IPS-11a (cell line): ENCODE measurements around the gene ACVR1.

ENCODE experiments used
- H3K4me3 ChIP-seq: one replicate; pipeline ENCODE4 v1.5.1; 2013; ENCODE audit warnings: low read depth, low read length, control low read depth

ACVR1 gene

GRCh38 chr2:157876066-157876785, at the start of gene ACVR1:
Gene ACVR1, minus strand, starts transcription at chr2:157876330. Its CDS starts 76,837 bp downstream, at chr2:157799493.
- peak within 1 kb of the TSS; percentile 73 for H3K4me3 ChIP-seq

- H3K4me3 ChIP-seq, result no peak overlapping the region
These were observed 48.9 kb upstream of the ACVR1 start for GRCh38 chr2:157925071-157925470.

- H3K4me3 ChIP-seq, result no peak overlapping the region
These were observed 47.6 kb upstream of the ACVR1 start for GRCh38 chr2:157923598-157924217.

- no peak overlapping the region for H3K4me3 ChIP-seq
These were observed 46.7 kb upstream of the ACVR1 start for GRCh38 chr2:157922815-157923214.

GRCh38 chr2:157922336-157922735, 46.2 kb upstream of the ACVR1 start:
- H3K4me3 ChIP-seq, result no peak overlapping the region

GRCh38 chr2:157920736-157921135, 44.6 kb upstream of the ACVR1 start:
- no peak overlapping the region for H3K4me3 ChIP-seq

- H3K4me3 ChIP-seq, result no peak overlapping the region
These were observed 43.1 kb upstream of the ACVR1 start for GRCh38 chr2:157919181-157919580.

GRCh38 chr2:157918319-157918718, 42.2 kb upstream of the ACVR1 start:
- no peak overlapping the region for H3K4me3 ChIP-seq

- H3K4me3 ChIP-seq, result no peak overlapping the region
These were observed 35.6 kb upstream of the ACVR1 start for GRCh38 chr2:157911750-157912149.

GRCh38 chr2:157911246-157911645, 35.1 kb upstream of the ACVR1 start:
- H3K4me3 ChIP-seq, result no peak overlapping the region

GRCh38 chr2:157905092-157905491, 29.0 kb upstream of the ACVR1 start:
- H3K4me3 ChIP-seq, result no peak overlapping the region

- no peak overlapping the region for H3K4me3 ChIP-seq
These were observed 27.5 kb upstream of the ACVR1 start for GRCh38 chr2:157903626-157904025.

GRCh38 chr2:157903151-157903550, 27.0 kb upstream of the ACVR1 start:
- no peak overlapping the region for H3K4me3 ChIP-seq

GRCh38 chr2:157902692-157903091, 26.6 kb upstream of the ACVR1 start:
- no peak overlapping the region for H3K4me3 ChIP-seq

- no peak overlapping the region for H3K4me3 ChIP-seq
These were observed 25.2 kb upstream of the ACVR1 start for GRCh38 chr2:157901325-157901724.

- no peak overlapping the region for H3K4me3 ChIP-seq
These were observed 24.6 kb upstream of the ACVR1 start for GRCh38 chr2:157900684-157901083.

GRCh38 chr2:157900203-157900602, 24.1 kb upstream of the ACVR1 start:
- no peak overlapping the region for H3K4me3 ChIP-seq

- H3K4me3 ChIP-seq, result no peak overlapping the region
These were observed 23.2 kb upstream of the ACVR1 start for GRCh38 chr2:157899125-157899839.

GRCh38 chr2:157898591-157898996, 22.5 kb upstream of the ACVR1 start:
- no peak overlapping the region for H3K4me3 ChIP-seq

- no peak overlapping the region for H3K4me3 ChIP-seq
These were observed 21.2 kb upstream of the ACVR1 start for GRCh38 chr2:157897106-157897971.

GRCh38 chr2:157895531-157895930, 19.4 kb upstream of the ACVR1 start:
- H3K4me3 ChIP-seq, result no peak overlapping the region
